ENCODE results near the gene BSDC1.

Gene BSDC1

GRCh38 chr1:32318127-32318869, 75.9 kb downstream of the BSDC1 start:
- H3K27me3 ChIP-seq (ENCODE audit: control insufficient read depth, insufficient read depth, low read length), result no peaks in the 10 kb centered on the region

GRCh38 chr1:32316903-32317277, 77.4 kb downstream of the BSDC1 start:
- no peak overlapping the region for H3K27ac ChIP-seq (ENCODE audit: low read depth, low read length)
- H3K4me1 ChIP-seq (ENCODE audit: control insufficient read depth, insufficient read depth, low read length), result no peaks in the 10 kb centered on the region
- H3K9me3 ChIP-seq (ENCODE audit: control insufficient read depth, insufficient read depth, low read length), result no peaks in the 10 kb centered on the region
- H3K36me3 ChIP-seq (ENCODE audit: control insufficient read depth, insufficient read depth, low read length), result peaks cover 42% of the 10 kb centered on the region
- H3K4me3 ChIP-seq (ENCODE audit: low read depth, low read length), result no peak overlapping the region
- no peaks in the 10 kb centered on the region for H3K27me3 ChIP-seq (ENCODE audit: control insufficient read depth, insufficient read depth, low read length)
- no peak overlapping the region for H3K9ac ChIP-seq (ENCODE audit: low read depth, low read length)

More at GRCh38 chr1:32318127-32318869, 75.9 kb downstream of the BSDC1 start:
- Histone ChIP-seq H3K9me3 (ENCODE audit: control insufficient read depth, insufficient read depth, low read length) (no peaks in the 10 kb centered on the region), H3K36me3 (ENCODE audit: control insufficient read depth, insufficient read depth, low read length) (peaks cover 47% of the 10 kb centered on the region), H3K9ac (ENCODE audit: low read depth, low read length) (no peak overlapping the region), H3K4me3 (ENCODE audit: low read depth, low read length) (no peak overlapping the region), H3K27ac (ENCODE audit: low read depth, low read length) (no peak overlapping the region), H3K4me1 (ENCODE audit: control insufficient read depth, insufficient read depth, low read length) (no peaks in the 10 kb centered on the region)

Measured in HUES48 (cell line).